Ectodermal cell (in vitro differentiated cells): Measurements from ENCODE around the gene ARFGAP1.

ENCODE experiments used
- H3K27ac ChIP-seq: 2 replicates; pipeline ENCODE4 v1.7.0; 2013; ENCODE audit warnings: mild to moderate bottlenecking, low read depth, low read length; ENCODE audit not compliant: insufficient read depth, poor library complexity, severe bottlenecking
- H3K27me3 ChIP-seq: 2 replicates; pipeline ENCODE4 v1.7.0; 2013; ENCODE audit warnings: mild to moderate bottlenecking, low read length; ENCODE audit not compliant: insufficient read depth, control insufficient read depth, poor library complexity, severe bottlenecking
- H3K36me3 ChIP-seq: one replicate; pipeline ENCODE4 v1.7.0; 2013; ENCODE audit warnings: low read length; ENCODE audit not compliant: control insufficient read depth, insufficient read depth
- H3K4me1 ChIP-seq: one replicate; pipeline ENCODE4 v1.7.0; 2013; ENCODE audit warnings: low read length; ENCODE audit not compliant: control insufficient read depth, insufficient read depth
- H3K4me3 ChIP-seq: 2 replicates; pipeline ENCODE4 v1.7.0; 2013; ENCODE audit warnings: low read depth, low read length, control low read depth; ENCODE audit not compliant: insufficient read depth
- H3K9me3 ChIP-seq: 2 replicates; pipeline ENCODE4 v1.7.0; 2013; ENCODE audit warnings: mild to moderate bottlenecking, low read length, moderate library complexity; ENCODE audit not compliant: control insufficient read depth
- WGBS, 2 experiments: methylation state at CpG; one replicate each; pipeline ENCODE4 v1.1.7; 2013; ENCODE audit warnings: missing lambda C conversion rate in 2 of 2; 5-methylcytosine and 5-hydroxymethylcytosine counted together

The ARFGAP1 gene

DNA sequence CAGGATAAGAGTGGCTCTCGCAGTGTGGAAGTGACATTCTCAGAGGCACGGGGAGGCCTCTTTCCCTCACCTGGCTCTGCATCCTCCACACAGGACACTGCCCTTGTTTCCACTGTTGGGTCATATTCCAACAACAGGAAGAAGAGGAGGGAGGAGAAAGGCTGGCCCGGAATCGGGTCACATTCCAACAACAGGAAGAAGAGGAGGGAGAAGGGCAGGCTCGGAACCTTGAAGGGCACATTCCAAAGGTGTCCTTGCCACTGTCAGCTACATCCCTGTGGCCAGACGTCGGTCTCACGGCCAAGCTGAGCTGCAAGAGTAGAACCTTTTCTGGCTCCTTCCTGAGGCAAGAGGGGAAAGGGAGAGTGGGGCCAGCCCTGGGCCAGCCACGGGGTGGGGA lies 63.1 kb downstream of the ARFGAP1 start:
- 89 to 94% methylated on average over 9 of the region's 9 CpGs for WGBS, 2 experiments
- H3K4me1 ChIP-seq = no peaks in the 10 kb centered on the region
- H3K36me3 ChIP-seq = no peaks in the 10 kb centered on the region
- no peak overlapping the region for H3K27ac ChIP-seq
- H3K4me3 ChIP-seq = no peak overlapping the region
- H3K27me3 ChIP-seq = no peaks in the 10 kb centered on the region
- no peaks in the 10 kb centered on the region for H3K9me3 ChIP-seq

DNA sequence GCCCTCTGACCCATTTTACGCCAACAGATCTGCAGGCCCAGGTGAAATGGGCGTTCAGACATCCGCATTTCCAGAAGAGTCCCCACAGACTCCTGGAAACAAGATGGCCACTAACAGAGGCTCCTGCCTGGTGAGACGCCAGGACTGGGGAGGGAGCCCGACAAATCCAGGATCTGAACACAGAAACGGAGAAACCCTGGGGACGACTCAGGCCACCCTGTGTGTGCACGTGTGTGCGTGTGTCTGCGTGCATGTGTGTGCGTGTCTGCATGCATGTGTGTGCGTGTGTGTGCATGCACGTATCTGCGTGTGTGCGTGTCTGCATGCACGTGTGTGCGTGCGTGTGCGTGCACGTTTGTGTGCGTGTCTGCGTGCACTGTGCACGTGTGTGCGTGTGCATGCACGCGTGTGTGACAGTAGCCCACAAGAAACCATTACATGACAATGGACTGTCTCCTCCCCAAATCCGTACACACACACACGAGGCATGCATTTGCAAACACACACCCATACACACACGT lies 63.7 kb downstream of the ARFGAP1 start:
- WGBS, 2 experiments = 93 to 94% methylated on average over 29 of the region's 29 CpGs

DNA sequence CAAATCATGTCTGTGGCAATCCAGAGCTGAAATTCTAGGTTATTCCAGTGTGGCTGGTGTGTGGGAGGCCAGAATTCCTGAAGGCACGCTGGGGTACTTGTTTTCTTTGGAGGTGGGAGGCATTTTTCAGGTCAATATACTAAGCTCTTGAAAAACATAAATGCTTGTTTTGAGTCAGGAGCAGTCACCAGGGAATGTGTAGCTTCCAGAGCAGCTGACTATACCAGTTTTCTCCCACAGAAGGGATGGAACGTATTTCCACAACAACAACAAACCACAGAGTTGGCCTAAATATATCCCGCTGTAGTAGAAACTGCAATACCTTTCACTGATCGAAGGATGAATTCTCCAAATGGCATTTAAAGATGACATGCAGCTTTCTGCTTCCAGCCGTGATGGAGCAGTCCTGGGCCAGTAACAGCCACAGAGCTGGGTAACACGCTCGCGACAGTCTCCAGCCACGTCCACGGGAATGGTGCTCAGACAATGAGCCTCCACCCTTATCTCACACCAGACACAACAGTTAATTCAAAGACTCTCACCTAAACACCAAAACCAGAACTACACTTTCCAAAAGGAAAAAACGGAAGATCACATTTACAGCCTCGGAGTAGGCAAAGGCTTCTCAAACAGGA lies 65.3 kb downstream of the ARFGAP1 start:
- WGBS, 2 experiments = 88 to 93% methylated on average over 12 of the region's 12 CpGs
- Histone ChIP-seq H3K9me3 (no peaks in the 10 kb centered on the region), H3K36me3 (no peaks in the 10 kb centered on the region), H3K4me1 (no peaks in the 10 kb centered on the region), H3K4me3 (no peak overlapping the region), H3K27ac (no peak overlapping the region), H3K27me3 (no peaks in the 10 kb centered on the region)

More for the DNA sequence above, 63.7 kb downstream of the ARFGAP1 start:
- Histone ChIP-seq H3K9me3 (no peaks in the 10 kb centered on the region), H3K36me3 (no peaks in the 10 kb centered on the region), H3K4me1 (no peaks in the 10 kb centered on the region), H3K27ac (no peak overlapping the region), H3K27me3 (no peaks in the 10 kb centered on the region), H3K4me3 (no peak overlapping the region)
